ENCODE measurements around the gene FAM120A.

The FAM120A gene

GRCh38 chr9:93541581-93542349 is 90.3 kb downstream of the FAM120A start:
- H3K36me3 ChIP-seq (ENCODE audit: insufficient read depth, low read length): peaks cover 69% of the 10 kb centered on the region
- H3K4me2 ChIP-seq (ENCODE audit: low read depth, low read length, poor library complexity, severe bottlenecking): no peak overlapping the region
- no peak overlapping the region for H3K9ac ChIP-seq (ENCODE audit: low read depth, low read length, poor library complexity, severe bottlenecking)
- H3K9me3 ChIP-seq (ENCODE audit: insufficient read depth, low read depth, low read length): no peaks in the 10 kb centered on the region
- no peaks in the 10 kb centered on the region for H3K9me2 ChIP-seq (replicated peaks; ENCODE audit: low read depth, low read length)
- no peaks in the 10 kb centered on the region for H3K79me2 ChIP-seq (ENCODE audit: insufficient read depth, low read length)
- H3K4me1 ChIP-seq (ENCODE audit: insufficient read depth, low read length, poor library complexity, severe bottlenecking): no peaks in the 10 kb centered on the region
- H2AFZ ChIP-seq (ENCODE audit: low read length): no peak overlapping the region
- H3K27me3 ChIP-seq (ENCODE audit: insufficient read depth, low read length, poor library complexity, severe bottlenecking): no peaks in the 10 kb centered on the region
- no peak overlapping the region for H3K4me3 ChIP-seq (ENCODE audit: low read length, poor library complexity, severe bottlenecking)
- TF ChIP-seq EZH2phosphoT487 (IDR thresholded peaks at IDR 0.05; ENCODE audit: borderline replicate concordance) (no peak), CTCF (conservative IDR thresholded peaks at IDR 0.05; ENCODE audit: low read length) (no peak)
- no peaks in the 10 kb centered on the region for H4K20me1 ChIP-seq (ENCODE audit: insufficient read depth, low read length, poor library complexity, severe bottlenecking)
- no peaks in the 10 kb centered on the region for H3F3A ChIP-seq (ENCODE audit: low read depth)

DNA sequence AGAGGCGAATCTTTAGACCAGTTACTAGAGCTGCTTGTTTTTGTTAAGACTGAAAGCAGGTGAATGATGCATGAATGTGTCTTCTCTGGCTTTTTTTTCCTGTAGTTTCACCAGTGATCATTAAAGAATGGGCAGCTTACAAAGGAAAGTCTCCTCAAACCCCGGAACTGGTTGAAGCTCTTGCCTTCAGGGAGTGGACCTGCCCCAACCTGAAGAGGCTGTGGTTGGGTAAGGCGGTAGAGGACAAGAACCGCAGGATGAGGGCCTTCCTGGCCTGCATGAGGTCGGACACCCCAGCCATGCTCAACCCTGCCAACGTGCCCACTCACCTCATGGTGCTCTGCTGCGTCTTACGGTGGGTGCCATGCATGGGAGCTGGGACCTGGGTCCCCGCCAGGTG is 91.6 kb downstream of the FAM120A start:
- no peaks in the 10 kb centered on the region for H3K9me2 ChIP-seq (replicated peaks; ENCODE audit: low read depth, low read length)
- peaks cover 63% of the 10 kb centered on the region for H3K36me3 ChIP-seq (ENCODE audit: insufficient read depth, low read length)
- no peaks in the 10 kb centered on the region for H3K4me1 ChIP-seq (ENCODE audit: insufficient read depth, low read length, poor library complexity, severe bottlenecking)
- no peak overlapping the region for H3K4me3 ChIP-seq (ENCODE audit: low read length, poor library complexity, severe bottlenecking)
- no peak overlapping the region for H3K4me2 ChIP-seq (ENCODE audit: low read depth, low read length, poor library complexity, severe bottlenecking)
- no peaks in the 10 kb centered on the region for H3K9me3 ChIP-seq (ENCODE audit: insufficient read depth, low read depth, low read length)
- H3K9ac ChIP-seq (ENCODE audit: low read depth, low read length, poor library complexity, severe bottlenecking): no peak overlapping the region
- no peaks in the 10 kb centered on the region for H3F3A ChIP-seq (ENCODE audit: low read depth)
- no peak overlapping the region for H2AFZ ChIP-seq (ENCODE audit: low read length)
- H4K20me1 ChIP-seq (ENCODE audit: insufficient read depth, low read length, poor library complexity, severe bottlenecking): no peaks in the 10 kb centered on the region
- TF ChIP-seq CTCF (conservative IDR thresholded peaks at IDR 0.05; ENCODE audit: low read length) (no peak), EZH2phosphoT487 (IDR thresholded peaks at IDR 0.05; ENCODE audit: borderline replicate concordance) (no peak)
- H3K79me2 ChIP-seq (ENCODE audit: insufficient read depth, low read length): no peaks in the 10 kb centered on the region
- H3K27me3 ChIP-seq (ENCODE audit: insufficient read depth, low read length, poor library complexity, severe bottlenecking): no peaks in the 10 kb centered on the region

DNA sequence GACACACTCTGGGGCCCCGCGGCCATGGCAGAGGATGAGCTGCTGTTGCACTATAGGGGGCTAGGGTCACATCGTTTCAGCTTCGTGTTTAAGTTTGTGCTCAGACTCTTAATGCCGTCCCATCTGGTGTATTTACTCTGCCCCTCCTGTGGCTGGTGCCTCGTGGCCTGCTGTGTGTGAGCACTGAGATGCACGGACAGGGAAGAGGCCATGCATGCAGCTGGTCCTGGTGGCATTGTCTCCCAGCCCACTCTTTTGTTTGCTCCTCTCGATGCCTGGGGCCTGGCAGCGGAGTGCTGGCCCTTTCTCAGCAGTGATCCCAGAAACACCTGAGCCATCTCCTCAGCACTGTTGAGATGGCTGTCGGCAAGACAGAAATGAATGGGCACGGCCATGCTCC is 94.9 kb downstream of the FAM120A start:
- H3K36me3 ChIP-seq (ENCODE audit: insufficient read depth, low read length): peaks cover 68% of the 10 kb centered on the region

More for the DNA sequence above, 94.9 kb downstream of the FAM120A start:
- Histone ChIP-seq H3F3A (ENCODE audit: low read depth) (no peaks in the 10 kb centered on the region), H3K4me3 (ENCODE audit: low read length, poor library complexity, severe bottlenecking) (no peak overlapping the region), H3K4me2 (ENCODE audit: low read depth, low read length, poor library complexity, severe bottlenecking) (no peak overlapping the region), H3K4me1 (ENCODE audit: insufficient read depth, low read length, poor library complexity, severe bottlenecking) (no peaks in the 10 kb centered on the region), H4K20me1 (ENCODE audit: insufficient read depth, low read length, poor library complexity, severe bottlenecking) (no peaks in the 10 kb centered on the region), H2AFZ (ENCODE audit: low read length) (no peak overlapping the region), H3K79me2 (ENCODE audit: insufficient read depth, low read length) (no peaks in the 10 kb centered on the region), H3K27me3 (ENCODE audit: insufficient read depth, low read length, poor library complexity, severe bottlenecking) (no peaks in the 10 kb centered on the region), H3K9me3 (ENCODE audit: insufficient read depth, low read depth, low read length) (no peaks in the 10 kb centered on the region), H3K9me2 (replicated peaks; ENCODE audit: low read depth, low read length) (no peaks in the 10 kb centered on the region), H3K9ac (ENCODE audit: low read depth, low read length, poor library complexity, severe bottlenecking) (no peak overlapping the region)
- TF ChIP-seq EZH2phosphoT487 (IDR thresholded peaks at IDR 0.05; ENCODE audit: borderline replicate concordance): no peak
- no peak for TF ChIP-seq CTCF (conservative IDR thresholded peaks at IDR 0.05; ENCODE audit: low read length)
